Measurements from ENCODE around the gene RARRES1.
"Not testable (repeated sequence)": the region's sequence is repeated elsewhere in the genome, so short reads cannot be mapped to it uniquely, and the experiment has no call there.

Gene RARRES1

DNA sequence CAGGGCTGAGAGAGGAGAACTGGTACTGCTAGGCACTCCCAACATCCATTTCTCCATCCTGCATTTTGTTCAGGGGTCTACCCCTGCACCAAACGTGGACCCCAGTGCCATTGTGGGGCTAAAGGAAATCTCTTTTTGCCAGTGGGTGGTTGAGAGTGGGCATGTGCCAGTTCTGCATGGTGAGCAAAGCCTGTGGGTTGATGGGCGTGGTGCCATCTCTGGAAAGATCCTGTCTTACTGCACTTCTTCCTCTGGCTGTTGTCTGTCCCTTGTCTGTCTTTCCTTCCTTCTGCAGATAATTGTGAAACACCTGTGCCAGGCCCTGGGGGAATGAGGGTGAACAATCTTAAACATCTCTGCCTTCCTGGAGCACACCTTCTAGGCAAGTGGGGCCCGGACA is 1.4 kb upstream of the RARRES1 start:
- DNase-seq (ENCODE audit: low read depth) = no peak

GRCh38 chr3:158732856-158733200 is 571 bp upstream of the RARRES1 start:
- no peak for DNase-seq (ENCODE audit: low read depth)

DNA sequence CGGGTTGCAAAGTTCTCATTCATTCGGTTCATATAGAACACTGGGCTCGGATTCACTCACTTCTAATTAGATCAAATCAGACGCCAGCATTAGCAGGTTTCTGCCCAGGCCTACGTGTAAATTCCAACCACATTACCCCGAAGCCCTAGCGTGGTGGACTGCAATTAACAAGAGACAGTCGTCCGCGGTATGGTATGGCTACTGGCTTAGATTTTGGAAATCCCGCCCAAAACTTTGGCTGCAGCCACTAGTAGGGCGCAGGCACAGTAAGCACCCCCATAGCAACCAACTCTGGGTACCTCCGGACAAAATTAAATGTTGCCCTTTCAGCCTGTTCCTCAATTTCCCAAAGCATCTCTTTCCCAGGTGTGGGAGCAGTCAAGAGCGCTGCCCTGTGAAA is 771 bp downstream of the RARRES1 start:
- DNase-seq (ENCODE audit: low read depth) = no peak

DNA sequence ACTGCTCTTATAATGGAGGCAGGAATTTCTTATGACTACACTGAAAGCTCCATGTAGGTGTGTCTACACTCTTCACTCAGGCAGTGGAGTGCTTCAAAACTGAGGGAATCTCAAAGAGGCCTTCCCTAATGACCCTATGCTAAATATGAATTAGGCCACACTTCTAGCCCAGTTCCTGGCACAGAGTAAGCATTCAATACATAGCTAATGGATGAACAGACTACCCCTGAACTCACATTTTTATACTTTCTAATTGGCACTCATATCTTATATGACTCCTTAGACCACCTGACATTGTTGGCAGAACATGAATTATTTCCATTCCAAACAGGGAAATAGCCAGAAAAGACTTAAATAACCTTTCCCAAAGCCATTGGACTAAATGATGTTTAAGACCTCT is 3.4 kb downstream of the RARRES1 start:
- DNase-seq (ENCODE audit: low read depth) = no peak

DNA sequence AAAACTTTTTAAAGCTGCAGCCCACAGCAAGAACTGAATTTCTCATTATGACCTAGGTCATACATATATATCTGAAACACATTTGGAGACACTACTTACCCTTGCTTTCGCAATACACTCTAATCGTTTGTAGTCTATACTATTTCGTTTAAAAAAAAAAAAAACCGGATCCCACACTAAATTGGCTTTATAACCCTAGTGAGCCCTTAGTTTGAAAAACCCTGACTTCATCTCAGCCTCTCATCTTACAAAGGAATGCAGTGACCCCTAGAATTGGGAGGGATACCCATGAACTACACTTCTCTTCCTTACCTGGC is 4.2 kb downstream of the RARRES1 start:
- DNase-seq (ENCODE audit: low read depth) = no peak

- DNase-seq (ENCODE audit: low read depth) = peak; percentile 63
Measured at GRCh38 chr3:158727206-158728060, 4.8 kb downstream of the RARRES1 start.

DNA sequence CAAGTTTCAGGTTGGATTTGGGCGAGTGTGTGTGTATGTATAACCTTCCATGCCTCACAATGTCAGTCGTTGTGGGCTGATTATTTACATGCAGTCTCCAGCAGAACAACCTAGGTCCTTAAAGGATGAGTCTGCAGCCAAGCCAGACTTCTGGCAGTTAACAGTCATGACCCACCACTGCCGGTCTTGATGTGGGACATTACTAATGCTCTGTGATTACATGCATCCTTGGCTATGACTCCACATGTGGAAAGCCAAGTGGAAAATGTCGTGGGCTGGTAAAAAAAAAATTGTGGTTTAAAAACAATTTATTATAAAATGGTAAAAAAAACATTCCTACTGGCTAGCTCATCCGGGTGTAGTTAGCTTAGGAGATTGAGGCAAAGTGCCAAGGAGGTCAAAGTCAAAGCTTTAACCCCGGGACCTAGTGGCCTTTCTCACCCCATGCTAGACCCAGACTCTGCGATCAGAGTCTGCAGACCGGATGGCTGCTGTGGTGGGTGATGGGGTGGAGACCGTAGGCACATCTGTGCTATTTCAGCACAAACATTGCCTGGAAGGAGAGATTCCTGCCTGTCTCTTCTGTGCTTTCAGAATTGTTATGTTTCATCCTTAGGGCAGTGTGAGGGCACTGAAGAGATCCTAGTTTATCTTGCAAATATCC is 6.8 kb downstream of the RARRES1 start:
- peak; percentile 93 for DNase-seq (ENCODE audit: low read depth)

- no peak for DNase-seq (ENCODE audit: low read depth)
Measured at GRCh38 chr3:158723991-158724390, 8.3 kb downstream of the RARRES1 start.

DNA sequence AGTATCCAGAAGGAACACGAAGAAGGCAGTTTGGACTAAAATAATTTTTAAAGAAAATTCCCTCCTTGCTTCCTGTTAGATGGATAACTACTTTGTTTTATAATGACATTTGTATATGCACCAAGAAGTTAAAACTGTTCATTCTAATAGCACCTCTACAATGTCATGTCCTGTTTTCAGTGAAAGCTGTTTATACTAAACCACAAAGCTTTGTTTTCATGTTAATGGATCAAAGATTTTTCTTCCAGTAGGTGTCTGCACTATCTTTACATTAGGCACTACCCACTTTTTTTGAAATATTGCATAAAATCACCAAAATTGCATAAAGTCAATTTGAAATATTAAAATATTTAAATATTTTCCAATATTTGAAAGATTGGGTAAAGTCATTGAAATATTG is 10.1 kb downstream of the RARRES1 start:
- DNase-seq (ENCODE audit: low read depth) = no peak

GRCh38 chr3:158718490-158719170 is 13.6 kb downstream of the RARRES1 start:
- DNase-seq (ENCODE audit: low read depth) = peak; percentile 88

- DNase-seq (ENCODE audit: low read depth) = no peak
Measured at GRCh38 chr3:158717576-158717975, 14.7 kb downstream of the RARRES1 start.

- DNase-seq (ENCODE audit: low read depth) = peak; percentile 37
Measured at GRCh38 chr3:158713094-158713499, 19.2 kb downstream of the RARRES1 start.

GRCh38 chr3:158712443-158712842 is 19.8 kb downstream of the RARRES1 start:
- DNase-seq (ENCODE audit: low read depth) = no peak

DNA sequence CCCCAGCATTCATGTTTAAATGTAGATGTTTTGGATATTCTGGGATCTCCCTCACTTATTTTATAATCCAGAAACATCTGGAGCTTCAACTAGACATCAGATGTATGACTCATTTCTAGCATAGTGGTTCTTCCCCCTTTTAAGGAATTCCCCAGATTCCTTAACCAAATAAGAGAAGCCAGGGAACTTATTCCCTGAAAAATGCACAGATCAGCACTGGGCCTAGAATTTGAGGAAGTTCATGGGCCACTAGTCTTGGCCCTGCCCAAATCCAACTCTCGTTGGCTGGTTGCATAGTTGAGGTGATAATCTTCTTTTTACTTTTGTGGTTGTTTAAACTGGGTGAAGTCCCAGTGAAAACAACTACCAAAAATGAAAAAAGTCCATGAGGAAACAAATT is 20.4 kb downstream of the RARRES1 start:
- DNase-seq (ENCODE audit: low read depth) = peak; percentile 70

DNA sequence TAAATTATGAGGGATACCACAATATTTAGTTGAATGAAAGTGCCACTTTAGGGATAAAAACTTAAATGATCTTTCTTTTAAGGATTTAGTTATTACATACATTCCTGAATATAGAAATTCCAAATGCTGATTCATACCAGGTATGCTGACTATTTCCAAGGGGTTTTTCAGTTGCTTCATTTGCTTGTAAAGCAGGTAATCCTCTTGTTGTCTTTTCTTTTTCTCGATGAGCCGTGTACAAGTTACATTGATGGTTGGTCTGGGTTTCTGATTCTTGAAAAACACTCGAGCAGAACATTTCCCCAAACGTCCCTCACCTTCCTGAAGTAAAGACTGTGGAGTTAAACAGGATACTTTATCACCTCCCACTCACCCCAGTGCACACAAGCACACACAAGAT is 21.7 kb downstream of the RARRES1 start:
- no peak for DNase-seq (ENCODE audit: low read depth)

GRCh38 chr3:158709666-158710083 is 22.6 kb downstream of the RARRES1 start:
- peak; percentile 98 for DNase-seq (ENCODE audit: low read depth)

DNA sequence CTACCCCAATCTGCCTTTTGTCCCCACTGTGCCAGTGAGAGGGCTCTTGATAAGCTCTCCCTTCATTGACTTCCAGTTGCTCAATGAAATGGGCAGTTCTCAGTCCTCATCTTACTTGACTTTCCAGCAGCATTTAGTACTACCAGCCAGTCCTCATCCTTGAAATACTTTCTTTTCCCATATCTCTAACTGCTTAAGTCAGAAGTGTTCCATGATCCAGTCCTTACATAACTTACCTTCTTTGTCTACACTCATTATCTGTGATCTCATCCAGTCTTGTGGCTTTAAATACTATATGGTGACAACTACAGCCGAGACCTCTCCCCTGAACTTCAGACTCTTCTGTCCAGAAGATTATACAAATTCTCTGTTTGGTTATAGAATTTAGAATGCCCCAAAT is 28.7 kb downstream of the RARRES1 start:
- DNase-seq (ENCODE audit: low read depth) = no peak

- DNase-seq (ENCODE audit: low read depth) = no peak
Measured at GRCh38 chr3:158702815-158703481, 29.3 kb downstream of the RARRES1 start.

GRCh38 chr3:158701420-158702065 is 30.7 kb downstream of the RARRES1 start:
- no peak for DNase-seq (ENCODE audit: low read depth)

- DNase-seq (ENCODE audit: low read depth) = no peak
Measured at GRCh38 chr3:158700559-158700958, 31.7 kb downstream of the RARRES1 start.

GRCh38 chr3:158696618-158697017 is 35.6 kb downstream of the RARRES1 start:
- DNase-seq (ENCODE audit: low read depth) = peak; percentile 38

GRCh38 chr3:158693866-158694456 is 38.3 kb downstream of the RARRES1 start:
- not testable (repeated sequence) for DNase-seq (ENCODE audit: low read depth)

Measured in fibroblast of gingiva (primary cell).